HEK293 (cell line): ENCODE measurements around the gene GNPNAT1.

Experiments used
- EGR2 ChIP-seq: fragments of 450-650 bp; formaldehyde crosslinking; IDR thresholded peaks from 2 replicates; pipeline ENCODE4 v1.5.1; 2016; ENCODE audit warnings: low read depth, missing biosample characterization, missing genetic modification characterization
- IKZF3 ChIP-seq: fragments of 450-650 bp; IDR thresholded peaks from 2 replicates; pipeline ENCODE4 v1.5.0; 2018; ENCODE audit warnings: missing biosample characterization, mild to moderate bottlenecking, missing genetic modification characterization, moderate library complexity
- KLF8 ChIP-seq: fragments of 450-650 bp; formaldehyde crosslinking; IDR thresholded peaks from 2 replicates; pipeline ENCODE4 v1.5.1; 2016; ENCODE audit warnings: missing biosample characterization, missing genetic modification characterization
- OSR2 ChIP-seq: fragments of 450-650 bp; formaldehyde crosslinking; IDR thresholded peaks from 2 replicates; pipeline ENCODE4 v1.5.1; 2016; ENCODE audit warnings: missing biosample characterization, missing genetic modification characterization
- SETDB1 ChIP-seq: IDR thresholded peaks from one replicate; pipeline ENCODE4 v1.6.1; 2017; ENCODE audit warnings: mild to moderate bottlenecking, low read length, moderate library complexity, mixed read lengths; ENCODE audit not compliant: insufficient read length
- ZFP41 ChIP-seq: fragments of 450-650 bp; formaldehyde crosslinking; IDR thresholded peaks from 2 replicates; pipeline ENCODE4 v1.5.1; 2016; ENCODE audit warnings: missing biosample characterization, missing genetic modification characterization, borderline replicate concordance
- ZNF10 ChIP-seq: fragments of 450-650 bp; formaldehyde crosslinking; IDR thresholded peaks from 2 replicates; pipeline ENCODE4 v1.5.1; 2017; ENCODE audit warnings: missing biosample characterization, missing genetic modification characterization
- ZNF146 ChIP-seq: fragments of 450-650 bp; formaldehyde crosslinking; IDR thresholded peaks from 2 replicates; pipeline ENCODE4 v1.5.1; 2016; ENCODE audit warnings: missing biosample characterization, missing genetic modification characterization
- ZNF24 ChIP-seq: fragments of 450-650 bp; formaldehyde crosslinking; IDR thresholded peaks from 2 replicates; pipeline ENCODE4 v1.5.1; 2016; ENCODE audit warnings: missing biosample characterization, missing genetic modification characterization
- ZNF324 ChIP-seq: fragments of 450-650 bp; formaldehyde crosslinking; IDR thresholded peaks from 2 replicates; pipeline ENCODE4 v1.5.1; 2016; ENCODE audit warnings: missing biosample characterization, missing genetic modification characterization
- ZNF354C ChIP-seq: fragments of 450-650 bp; formaldehyde crosslinking; IDR thresholded peaks from 2 replicates; pipeline ENCODE4 v1.5.1; 2016; ENCODE audit warnings: missing biosample characterization, missing genetic modification characterization, low read depth, borderline replicate concordance
- ZNF366 ChIP-seq: fragments of 450-650 bp; formaldehyde crosslinking; conservative IDR thresholded peaks from 2 replicates; pipeline ENCODE4 v1.5.1; 2016; ENCODE audit warnings: missing biosample characterization, missing genetic modification characterization
- ZNF391 ChIP-seq: fragments of 450-650 bp; formaldehyde crosslinking; IDR thresholded peaks from 2 replicates; pipeline ENCODE4 v1.5.1; 2016; ENCODE audit warnings: low read depth, missing biosample characterization, missing genetic modification characterization, borderline replicate concordance
- ZNF596 ChIP-seq: fragments of 450-650 bp; IDR thresholded peaks from 2 replicates; pipeline ENCODE4 v1.5.0; 2018; ENCODE audit warnings: missing biosample characterization, mild to moderate bottlenecking, missing genetic modification characterization, moderate library complexity
- ZNF677 ChIP-seq: fragments of 450-650 bp; IDR thresholded peaks from 2 replicates; pipeline ENCODE4 v1.5.0; 2018; ENCODE audit warnings: missing biosample characterization, mild to moderate bottlenecking, missing genetic modification characterization, moderate library complexity
- ZNF76 ChIP-seq: fragments of 450-650 bp; formaldehyde crosslinking; IDR thresholded peaks from 2 replicates; pipeline ENCODE4; 2016; ENCODE audit warnings: low read depth, missing biosample characterization, missing genetic modification characterization, borderline replicate concordance
- ZNF768 ChIP-seq: fragments of 450-650 bp; formaldehyde crosslinking; IDR thresholded peaks from 2 replicates; pipeline ENCODE4 v1.5.1; 2018; ENCODE audit warnings: missing biosample characterization, mild to moderate bottlenecking, missing genetic modification characterization
- ZNF791 ChIP-seq: fragments of 450-650 bp; formaldehyde crosslinking; IDR thresholded peaks from 2 replicates; pipeline ENCODE4 v1.5.1; 2016; ENCODE audit warnings: missing biosample characterization, missing genetic modification characterization
- ZNF837 ChIP-seq: fragments of 450-650 bp; formaldehyde crosslinking; IDR thresholded peaks from 2 replicates; pipeline ENCODE4 v1.5.1; 2016; ENCODE audit warnings: missing biosample characterization, missing genetic modification characterization
- TF ChIP-seq, protein P1 (sequence below): fragments of 450-650 bp; IDR thresholded peaks from 2 replicates; pipeline ENCODE4 v1.5.1; 2018; ENCODE audit warnings: missing biosample characterization, missing genetic modification characterization
- TF ChIP-seq, protein P2 (sequence below): fragments of 450-650 bp; formaldehyde crosslinking; IDR thresholded peaks from 2 replicates; pipeline ENCODE4 v1.5.1; 2016; ENCODE audit warnings: missing biosample characterization, missing genetic modification characterization
- TF ChIP-seq, protein P3 (sequence below): fragments of 450-650 bp; formaldehyde crosslinking; IDR thresholded peaks from 2 replicates; pipeline ENCODE4 v1.5.1; 2017; ENCODE audit warnings: missing biosample characterization, missing genetic modification characterization
- TF ChIP-seq, protein P4 (sequence below): fragments of 450-650 bp; formaldehyde crosslinking; IDR thresholded peaks from 2 replicates; pipeline ENCODE4 v1.5.1; 2016; ENCODE audit warnings: missing biosample characterization, missing genetic modification characterization
- TF ChIP-seq, protein P5 (sequence below): fragments of 450-650 bp; formaldehyde crosslinking; IDR thresholded peaks from 2 replicates; pipeline ENCODE4 v1.5.1; 2016; ENCODE audit warnings: missing biosample characterization, missing genetic modification characterization

GNPNAT1 gene

DNA sequence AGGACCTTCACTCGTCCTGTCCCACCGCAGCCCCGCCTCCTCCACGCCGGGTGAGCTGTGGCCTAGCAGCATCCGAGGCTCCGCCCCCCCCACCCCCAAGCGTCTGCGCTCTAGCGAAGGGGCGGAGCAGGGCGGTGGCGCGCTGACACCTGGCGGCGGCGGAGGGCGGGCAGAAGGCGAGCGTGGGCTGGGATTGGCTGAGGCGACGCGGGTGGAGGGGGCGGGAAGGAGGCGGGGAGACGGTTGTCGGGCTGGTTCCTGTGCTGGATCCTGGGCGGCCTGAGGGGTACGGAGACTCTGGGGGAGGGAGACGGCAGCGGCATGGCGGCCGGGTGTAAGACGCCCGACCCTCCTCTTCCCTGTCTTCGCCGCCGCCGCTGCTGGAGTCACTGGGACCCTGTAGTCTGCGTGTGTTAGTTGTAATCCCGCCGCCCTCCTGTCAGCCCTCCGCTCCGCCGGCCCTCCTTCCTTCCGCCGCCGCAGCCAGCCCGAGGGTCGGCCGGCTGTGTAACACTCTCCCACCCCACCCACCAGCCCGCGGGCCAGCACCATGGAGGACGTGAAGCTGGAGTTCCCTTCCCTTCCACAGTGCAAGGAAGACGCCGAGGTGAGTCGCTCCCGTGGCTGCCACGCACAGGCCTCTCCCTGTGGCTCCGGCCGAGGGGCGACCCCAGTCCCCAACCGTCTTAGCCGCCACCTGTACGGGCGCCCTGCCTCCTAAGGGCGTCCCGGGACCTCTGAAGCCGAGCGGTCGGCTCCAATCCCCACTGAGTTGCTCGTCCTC, 61.3 kb downstream of the GNPNAT1 start, which contains the start of gene STYX (continued):
- TF ChIP-seq, protein P1, sequence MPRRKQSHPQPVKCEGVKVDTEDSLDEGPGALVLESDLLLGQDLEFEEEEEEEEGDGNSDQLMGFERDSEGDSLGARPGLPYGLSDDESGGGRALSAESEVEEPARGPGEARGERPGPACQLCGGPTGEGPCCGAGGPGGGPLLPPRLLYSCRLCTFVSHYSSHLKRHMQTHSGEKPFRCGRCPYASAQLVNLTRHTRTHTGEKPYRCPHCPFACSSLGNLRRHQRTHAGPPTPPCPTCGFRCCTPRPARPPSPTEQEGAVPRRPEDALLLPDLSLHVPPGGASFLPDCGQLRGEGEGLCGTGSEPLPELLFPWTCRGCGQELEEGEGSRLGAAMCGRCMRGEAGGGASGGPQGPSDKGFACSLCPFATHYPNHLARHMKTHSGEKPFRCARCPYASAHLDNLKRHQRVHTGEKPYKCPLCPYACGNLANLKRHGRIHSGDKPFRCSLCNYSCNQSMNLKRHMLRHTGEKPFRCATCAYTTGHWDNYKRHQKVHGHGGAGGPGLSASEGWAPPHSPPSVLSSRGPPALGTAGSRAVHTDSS (tag by site-specific recombination): no peak
- TF ChIP-seq ZNF391 (peak; percentile 79; the same call in 1 of the 2 replicates), ZNF791 (no peak), ZNF366 (peak; percentile 36; the same call in 1 of the 2 replicates), OSR2 (no peak), IKZF3 (tag by site-specific recombination) (no peak), SETDB1 (no peak), ZNF354C (tag by site-specific recombination) (no peak), ZNF24 (peak; percentile 49; the same call in 1 of the 2 replicates), KLF8 (peak; percentile 94), ZNF146 (tag by site-specific recombination) (peak; percentile 38; the same call in 1 of the 2 replicates), ZNF324 (tag by site-specific recombination) (no peak), ZNF768 (tag by site-specific recombination) (no peak; the same call in 1 of the 2 replicates), ZNF677 (no peak), EGR2 (peak; percentile 96), ZNF596 (tag by site-specific recombination) (no peak), ZNF76 (tag by site-specific recombination) (0 out of 2 replicates have a peak, but pooled peaks have one; percentile 15), ZFP41 (tag by site-specific recombination) (no peak), ZNF837 (tag by site-specific recombination) (no peak), ZNF10 (tag by site-specific recombination) (no peak)
- TF ChIP-seq, protein P2, sequence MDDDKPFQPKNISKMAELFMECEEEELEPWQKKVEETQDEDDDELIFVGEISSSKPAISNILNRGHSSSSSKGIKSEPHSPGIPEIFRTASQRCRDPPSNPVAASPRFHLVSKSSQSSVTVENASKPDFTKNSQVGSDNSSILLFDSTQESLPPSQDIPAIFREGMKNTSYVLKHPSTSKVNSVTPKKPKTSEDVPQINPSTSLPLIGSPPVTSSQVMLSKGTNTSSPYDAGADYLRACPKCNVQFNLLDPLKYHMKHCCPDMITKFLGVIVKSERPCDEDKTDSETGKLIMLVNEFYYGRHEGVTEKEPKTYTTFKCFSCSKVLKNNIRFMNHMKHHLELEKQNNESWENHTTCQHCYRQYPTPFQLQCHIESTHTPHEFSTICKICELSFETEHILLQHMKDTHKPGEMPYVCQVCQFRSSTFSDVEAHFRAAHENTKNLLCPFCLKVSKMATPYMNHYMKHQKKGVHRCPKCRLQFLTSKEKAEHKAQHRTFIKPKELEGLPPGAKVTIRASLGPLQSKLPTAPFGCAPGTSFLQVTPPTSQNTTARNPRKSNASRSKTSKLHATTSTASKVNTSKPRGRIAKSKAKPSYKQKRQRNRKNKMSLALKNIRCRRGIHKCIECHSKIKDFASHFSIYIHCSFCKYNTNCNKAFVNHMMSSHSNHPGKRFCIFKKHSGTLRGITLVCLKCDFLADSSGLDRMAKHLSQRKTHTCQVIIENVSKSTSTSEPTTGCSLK (tag by site-specific recombination): no peak
- TF ChIP-seq, protein P3, sequence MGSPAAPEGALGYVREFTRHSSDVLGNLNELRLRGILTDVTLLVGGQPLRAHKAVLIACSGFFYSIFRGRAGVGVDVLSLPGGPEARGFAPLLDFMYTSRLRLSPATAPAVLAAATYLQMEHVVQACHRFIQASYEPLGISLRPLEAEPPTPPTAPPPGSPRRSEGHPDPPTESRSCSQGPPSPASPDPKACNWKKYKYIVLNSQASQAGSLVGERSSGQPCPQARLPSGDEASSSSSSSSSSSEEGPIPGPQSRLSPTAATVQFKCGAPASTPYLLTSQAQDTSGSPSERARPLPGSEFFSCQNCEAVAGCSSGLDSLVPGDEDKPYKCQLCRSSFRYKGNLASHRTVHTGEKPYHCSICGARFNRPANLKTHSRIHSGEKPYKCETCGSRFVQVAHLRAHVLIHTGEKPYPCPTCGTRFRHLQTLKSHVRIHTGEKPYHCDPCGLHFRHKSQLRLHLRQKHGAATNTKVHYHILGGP (tag by site-specific recombination): no peak
- TF ChIP-seq, protein P4, sequence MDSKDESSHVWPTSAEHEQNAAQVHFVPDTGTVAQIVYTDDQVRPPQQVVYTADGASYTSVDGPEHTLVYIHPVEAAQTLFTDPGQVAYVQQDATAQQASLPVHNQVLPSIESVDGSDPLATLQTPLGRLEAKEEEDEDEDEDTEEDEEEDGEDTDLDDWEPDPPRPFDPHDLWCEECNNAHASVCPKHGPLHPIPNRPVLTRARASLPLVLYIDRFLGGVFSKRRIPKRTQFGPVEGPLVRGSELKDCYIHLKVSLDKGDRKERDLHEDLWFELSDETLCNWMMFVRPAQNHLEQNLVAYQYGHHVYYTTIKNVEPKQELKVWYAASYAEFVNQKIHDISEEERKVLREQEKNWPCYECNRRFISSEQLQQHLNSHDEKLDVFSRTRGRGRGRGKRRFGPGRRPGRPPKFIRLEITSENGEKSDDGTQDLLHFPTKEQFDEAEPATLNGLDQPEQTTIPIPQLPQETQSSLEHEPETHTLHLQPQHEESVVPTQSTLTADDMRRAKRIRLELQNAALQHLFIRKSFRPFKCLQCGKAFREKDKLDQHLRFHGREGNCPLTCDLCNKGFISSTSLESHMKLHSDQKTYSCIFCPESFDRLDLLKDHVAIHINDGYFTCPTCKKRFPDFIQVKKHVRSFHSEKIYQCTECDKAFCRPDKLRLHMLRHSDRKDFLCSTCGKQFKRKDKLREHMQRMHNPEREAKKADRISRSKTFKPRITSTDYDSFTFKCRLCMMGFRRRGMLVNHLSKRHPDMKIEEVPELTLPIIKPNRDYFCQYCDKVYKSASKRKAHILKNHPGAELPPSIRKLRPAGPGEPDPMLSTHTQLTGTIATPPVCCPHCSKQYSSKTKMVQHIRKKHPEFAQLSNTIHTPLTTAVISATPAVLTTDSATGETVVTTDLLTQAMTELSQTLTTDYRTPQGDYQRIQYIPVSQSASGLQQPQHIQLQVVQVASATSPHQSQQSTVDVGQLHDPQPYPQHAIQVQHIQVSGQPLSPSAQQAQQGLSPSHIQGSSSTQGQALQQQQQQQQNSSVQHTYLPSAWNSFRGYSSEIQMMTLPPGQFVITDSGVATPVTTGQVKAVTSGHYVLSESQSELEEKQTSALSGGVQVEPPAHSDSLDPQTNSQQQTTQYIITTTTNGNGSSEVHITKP: peak; percentile 37; the same call in 1 of the 2 replicates
- TF ChIP-seq, protein P5, sequence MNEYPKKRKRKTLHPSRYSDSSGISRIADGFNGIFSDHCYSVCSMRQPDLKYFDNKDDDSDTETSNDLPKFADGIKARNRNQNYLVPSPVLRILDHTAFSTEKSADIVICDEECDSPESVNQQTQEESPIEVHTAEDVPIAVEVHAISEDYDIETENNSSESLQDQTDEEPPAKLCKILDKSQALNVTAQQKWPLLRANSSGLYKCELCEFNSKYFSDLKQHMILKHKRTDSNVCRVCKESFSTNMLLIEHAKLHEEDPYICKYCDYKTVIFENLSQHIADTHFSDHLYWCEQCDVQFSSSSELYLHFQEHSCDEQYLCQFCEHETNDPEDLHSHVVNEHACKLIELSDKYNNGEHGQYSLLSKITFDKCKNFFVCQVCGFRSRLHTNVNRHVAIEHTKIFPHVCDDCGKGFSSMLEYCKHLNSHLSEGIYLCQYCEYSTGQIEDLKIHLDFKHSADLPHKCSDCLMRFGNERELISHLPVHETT (tag by site-specific recombination): peak; percentile 57; the same call in 1 of the 2 replicates
